HL-60 (cell line): ENCODE measurements around the gene ACTRT2.

ENCODE experiments used
- DNase-seq, 2 experiments: peaks; one replicate each; pipeline ENCODE4 v3.0.0-alpha.2; 2010 to 2020; ENCODE audit warnings: low read depth in 1 of 2, low spot score in 1 of 2
- H3K27ac ChIP-seq: fragments of 250-450 bp; sonication (Bioruptor Pico); replicated peaks from 2 replicates; pipeline ENCODE4 v1.5.1; 2020; ENCODE audit warnings: mild to moderate bottlenecking, moderate library complexity
- H3K27me3 ChIP-seq: fragments of 250-450 bp; sonication (Bioruptor Pico); 2 replicates; pipeline ENCODE4 v1.5.1; 2021; ENCODE audit warnings: mild to moderate bottlenecking, moderate library complexity; ENCODE audit not compliant: insufficient read depth, poor library complexity, severe bottlenecking
- H3K4me3 ChIP-seq: replicated peaks from 2 replicates; pipeline ENCODE4 v1.5.1; 2011; ENCODE audit warnings: mild to moderate bottlenecking, control low read depth, low read length; ENCODE audit not compliant: insufficient read depth
- CTCF ChIP-seq: IDR thresholded peaks from one replicate; pipeline ENCODE4 v1.5.1; 2011; ENCODE audit warnings: low read length, control low read depth, inconsistent platforms; ENCODE audit not compliant: insufficient read depth
- GABPA ChIP-seq: IDR thresholded peaks from 2 replicates; pipeline ENCODE4 v1.6.1; 2012; ENCODE audit warnings: low read depth
- POLR2AphosphoS5 ChIP-seq: IDR thresholded peaks from 2 replicates; pipeline ENCODE4 v1.6.1; 2012; ENCODE audit warnings: low read depth
- REST ChIP-seq: IDR thresholded peaks from 2 replicates; pipeline ENCODE4 v1.6.1; 2012; ENCODE audit warnings: low read depth; ENCODE audit not compliant: insufficient replicate concordance
- SPI1 ChIP-seq: IDR thresholded peaks from 2 replicates; pipeline ENCODE4 v1.6.1; 2012; ENCODE audit warnings: low read depth, mild to moderate bottlenecking, borderline replicate concordance

Gene ACTRT2

GRCh38 chr1:3052501-3052900 is 31.2 kb downstream of the ACTRT2 start:
- no peak overlapping the region for H3K4me3 ChIP-seq
- TF ChIP-seq POLR2AphosphoS5 = no peak
- no peak for TF ChIP-seq CTCF
- TF ChIP-seq REST = no peak
- no peak for TF ChIP-seq SPI1
- no peak for TF ChIP-seq GABPA
- no peaks in the 10 kb centered on the region for H3K27me3 ChIP-seq
- DNase-seq = no peak
- H3K27ac ChIP-seq = no peak overlapping the region

GRCh38 chr1:3053366-3053980 is 32.2 kb downstream of the ACTRT2 start:
- no peak overlapping the region for H3K4me3 ChIP-seq
- no peak overlapping the region for H3K27ac ChIP-seq
- no peaks in the 10 kb centered on the region for H3K27me3 ChIP-seq
- no peak for DNase-seq
- TF ChIP-seq REST = no peak
- no peak for TF ChIP-seq GABPA
- TF ChIP-seq CTCF = no peak
- TF ChIP-seq SPI1 = no peak
- no peak for TF ChIP-seq POLR2AphosphoS5

- Histone ChIP-seq H3K4me3 (no peak overlapping the region), H3K27ac (no peak overlapping the region), H3K27me3 (no peaks in the 10 kb centered on the region)
- TF ChIP-seq POLR2AphosphoS5 = no peak
- no peak for DNase-seq
These were observed 32.7 kb downstream of the ACTRT2 start for GRCh38 chr1:3053986-3054385.

- DNase-seq = no peak
- no peak for TF ChIP-seq GABPA
- TF ChIP-seq REST = no peak
- no peak for TF ChIP-seq CTCF
- no peak for TF ChIP-seq SPI1
- TF ChIP-seq POLR2AphosphoS5 = no peak
- Histone ChIP-seq H3K27me3 (no peaks in the 10 kb centered on the region), H3K27ac (no peak overlapping the region), H3K4me3 (no peak overlapping the region)
These were observed 33.2 kb downstream of the ACTRT2 start for GRCh38 chr1:3054474-3054873.
